ENCODE measurements around the gene LILRB5.
"Not testable (repeated sequence)": the region's sequence is repeated elsewhere in the genome, so short reads cannot be mapped to it uniquely, and the experiment has no call there.

The LILRB5 gene

DNA sequence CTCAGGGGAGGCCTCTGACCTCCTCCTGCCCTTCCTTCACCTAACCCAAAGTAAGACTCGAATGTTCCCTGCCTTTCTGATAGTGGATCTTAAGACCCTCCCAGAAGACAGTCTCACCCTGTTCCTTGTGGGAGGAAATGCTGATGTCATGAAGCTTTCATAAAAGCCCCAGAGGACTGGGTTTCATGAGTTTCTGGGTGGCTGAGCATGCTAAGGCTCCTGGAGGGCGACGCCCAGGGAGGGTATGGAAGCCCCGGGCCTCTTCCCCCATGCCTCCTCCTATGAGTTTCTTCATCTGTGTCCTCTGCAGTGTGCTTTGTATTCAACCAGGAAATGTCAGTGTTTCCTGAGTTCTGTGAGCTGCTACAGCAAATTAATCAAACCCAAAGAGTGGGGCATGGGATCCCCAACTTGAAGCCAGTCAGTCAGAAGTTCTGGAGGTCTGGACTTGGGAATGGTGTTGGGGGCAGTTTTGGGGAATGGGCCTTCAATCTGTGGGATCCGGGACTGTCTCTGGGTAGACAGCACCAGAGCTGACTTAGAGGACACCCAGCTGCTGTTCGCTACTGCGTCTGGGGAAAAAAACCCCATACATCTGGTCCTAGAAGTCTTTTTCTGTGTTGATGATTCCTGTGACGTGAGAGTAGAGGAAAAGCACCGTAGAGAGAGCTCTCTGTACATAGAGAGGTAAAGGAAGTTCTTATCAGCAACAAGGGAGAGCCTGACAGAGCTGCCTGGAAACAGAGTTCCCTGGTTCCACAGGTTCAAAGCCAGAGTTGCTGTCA lies 25.8 kb upstream of the LILRB5 start:
- FAIRE-seq (no peak), DNase-seq (ENCODE audit: insufficient read length) (no peak)
- no peak for TF ChIP-seq POLR2AphosphoS5 (IDR thresholded peaks at IDR 0.05; ENCODE audit: low read depth, low read length)

DNA sequence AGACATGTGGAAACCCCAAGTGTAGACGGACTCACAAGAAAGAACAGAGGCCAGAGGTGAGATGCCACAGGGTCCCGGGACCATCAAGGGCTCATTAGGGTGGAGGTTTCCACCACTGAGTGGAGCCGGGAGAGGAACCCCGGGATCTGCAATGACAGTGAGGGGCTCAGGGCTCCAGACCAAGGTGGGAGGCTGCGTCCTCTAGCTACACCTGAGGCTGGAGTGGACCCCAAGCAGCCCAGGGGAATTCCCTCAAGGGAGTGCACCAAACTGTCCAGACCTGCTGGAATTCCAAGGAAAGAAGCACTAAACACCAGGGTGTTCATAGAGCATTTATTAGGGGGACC lies 24.6 kb upstream of the LILRB5 start:
- not testable (repeated sequence) for FAIRE-seq; DNase-seq (ENCODE audit: insufficient read length)

DNA sequence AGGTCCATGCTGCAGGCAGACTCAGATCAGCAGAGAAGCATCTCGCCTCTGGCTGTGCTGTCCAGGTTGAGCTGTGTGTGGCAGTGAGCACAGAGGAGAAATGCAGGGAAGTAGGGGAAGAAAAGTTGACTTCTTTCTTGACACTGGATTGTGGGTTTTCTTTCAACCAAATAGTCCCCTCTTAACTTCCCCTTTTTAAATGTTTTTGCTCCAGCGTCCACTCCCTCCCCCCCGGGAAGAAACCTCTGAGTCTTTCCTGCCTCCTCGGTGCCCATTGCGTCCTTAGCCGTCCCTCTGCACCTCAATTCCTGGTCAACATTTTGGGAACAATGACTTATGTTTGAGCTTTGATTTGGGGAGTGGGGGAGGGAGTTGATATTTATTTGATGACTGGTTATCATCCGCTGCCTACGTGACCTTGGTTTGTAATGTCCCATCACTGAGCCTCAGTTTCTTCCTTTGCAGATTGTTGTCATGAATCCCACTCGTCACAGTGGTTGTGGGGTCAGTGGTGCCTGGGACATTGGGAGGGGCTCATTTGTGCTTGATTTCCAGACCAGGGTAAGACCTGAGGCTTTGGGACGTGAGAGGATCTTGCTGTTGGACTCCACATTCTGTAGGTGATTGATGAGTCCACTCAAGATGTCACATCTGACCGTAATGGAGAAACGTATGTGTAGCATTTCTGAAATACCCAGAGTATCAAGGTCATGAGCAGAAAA lies 24.1 kb upstream of the LILRB5 start, which contains the start of gene LILRB2:
Gene LILRB2, minus strand, starts transcription at position 104 of the 722 bp plus-strand sequence. CDS start 614 bp downstream, outside the sequence.
- TF ChIP-seq POLR2A (IDR thresholded peaks at IDR 0.05; ENCODE audit: low read depth, low read length) (no peak), TAF1 (IDR thresholded peaks at IDR 0.05; ENCODE audit: borderline replicate concordance, low read depth, low read length) (no peak), POLR2AphosphoS5 (IDR thresholded peaks at IDR 0.05; ENCODE audit: low read depth, low read length) (no peak)
- DNase-seq (ENCODE audit: insufficient read length) (no peak), FAIRE-seq (no peak)

DNA sequence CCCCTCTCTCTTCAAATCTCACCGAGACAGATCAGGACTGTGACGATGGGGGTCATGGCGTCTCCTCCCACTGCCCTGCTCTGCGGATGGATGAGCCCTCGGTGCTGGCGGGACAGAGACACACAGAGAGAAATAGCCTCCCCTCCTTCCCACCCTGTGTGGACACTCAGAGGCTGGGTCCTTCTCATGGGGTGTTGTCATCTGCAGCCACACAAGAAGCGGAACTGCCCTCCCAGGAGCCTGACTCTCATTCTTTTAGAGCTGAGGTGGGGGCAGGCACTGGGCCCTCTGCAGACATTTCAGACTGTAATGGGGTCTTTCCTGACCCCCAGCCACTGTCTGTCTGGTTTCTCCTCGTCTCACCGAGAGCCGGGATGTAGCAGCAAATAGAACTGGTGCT lies 23.4 kb upstream of the LILRB5 start:
- FAIRE-seq; DNase-seq (ENCODE audit: insufficient read length): not testable (repeated sequence)

DNA sequence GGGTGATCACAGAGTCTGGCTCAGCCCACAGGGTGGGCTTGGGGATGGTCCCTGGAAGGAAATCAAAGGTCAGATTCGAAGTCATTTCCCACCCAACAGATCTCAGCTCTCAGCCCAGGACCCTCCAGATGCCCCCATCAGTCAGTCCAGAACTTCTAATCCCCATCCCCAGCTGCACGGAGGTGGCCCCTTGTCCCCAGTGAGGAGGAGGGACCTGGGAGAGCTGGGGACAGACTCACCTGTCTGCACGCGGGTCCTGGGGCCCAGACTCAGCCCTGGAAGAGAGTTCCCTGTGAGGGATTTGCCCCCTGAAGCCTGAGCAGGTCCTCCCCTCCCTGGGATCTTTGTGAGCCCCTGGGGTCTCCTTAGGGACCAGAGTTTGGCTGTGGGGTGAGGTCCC lies 23.0 kb upstream of the LILRB5 start:
- not testable (repeated sequence) for FAIRE-seq; DNase-seq (ENCODE audit: insufficient read length)

DNA sequence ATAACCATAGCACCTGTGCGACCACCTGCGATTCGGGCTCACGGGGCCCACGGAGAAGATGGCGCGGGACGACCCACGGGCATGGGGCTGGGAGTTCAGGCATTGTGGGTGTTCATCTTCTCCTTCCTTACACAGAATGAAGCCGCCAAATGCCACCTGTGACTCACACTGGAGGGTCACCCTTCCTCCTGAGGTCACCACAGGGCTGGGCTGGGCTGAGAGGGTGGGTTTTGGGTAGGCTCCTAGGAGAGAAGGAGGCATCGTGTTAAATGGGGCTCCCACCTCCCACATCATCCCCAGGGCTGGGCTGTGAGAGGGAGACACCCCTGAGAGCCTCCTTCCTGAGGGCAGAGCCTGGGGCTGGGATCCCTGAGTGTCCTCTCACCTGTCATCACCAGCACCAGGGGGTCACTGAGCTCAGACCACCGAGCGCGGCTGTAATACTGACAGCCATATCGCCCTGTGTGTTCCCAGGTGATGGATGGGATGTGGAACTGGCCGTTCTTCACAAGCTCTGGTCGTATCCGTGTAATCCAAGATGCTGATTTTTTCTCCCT lies 22.4 kb upstream of the LILRB5 start:
- DNase-seq (ENCODE audit: insufficient read length), result no peak
- TF ChIP-seq TAF1 (IDR thresholded peaks at IDR 0.05; ENCODE audit: borderline replicate concordance, low read depth, low read length) (no peak), POLR2A (IDR thresholded peaks at IDR 0.05; ENCODE audit: low read depth, low read length) (no peak), POLR2AphosphoS5 (IDR thresholded peaks at IDR 0.05; ENCODE audit: low read depth, low read length) (no peak)
- no peak for FAIRE-seq

DNA sequence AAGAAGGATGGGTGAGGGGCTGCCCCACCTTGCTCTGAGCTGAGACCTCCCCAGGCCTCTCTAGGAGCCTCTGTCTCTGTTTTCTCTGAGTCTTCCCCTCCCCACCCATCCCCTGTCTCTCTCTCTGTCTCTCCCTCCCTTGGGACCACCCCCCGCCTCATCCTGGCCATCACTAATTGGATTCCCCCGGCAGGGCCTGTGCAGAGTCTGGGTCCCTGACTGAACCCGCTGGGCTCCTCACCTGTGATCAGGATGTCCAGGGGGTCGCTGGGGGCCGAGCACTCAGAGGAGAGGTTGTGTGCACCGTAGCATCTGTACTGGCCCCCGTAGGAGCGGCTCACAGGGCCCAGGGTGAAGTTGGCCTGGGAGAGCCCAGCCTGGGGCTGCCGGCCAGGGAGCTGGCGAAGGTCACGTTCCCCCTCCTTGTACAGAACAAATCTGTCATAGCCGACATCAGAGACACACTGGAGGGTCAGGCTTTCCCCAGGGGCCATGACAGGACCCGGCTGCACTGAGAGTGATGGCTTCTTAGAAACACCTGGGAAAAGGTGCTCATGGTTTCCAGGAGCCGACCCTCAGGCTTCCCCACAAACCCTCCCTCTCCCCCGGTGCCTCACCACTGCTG lies 21.6 kb upstream of the LILRB5 start:
- DNase-seq (ENCODE audit: insufficient read length); FAIRE-seq: not testable (repeated sequence)

DNA sequence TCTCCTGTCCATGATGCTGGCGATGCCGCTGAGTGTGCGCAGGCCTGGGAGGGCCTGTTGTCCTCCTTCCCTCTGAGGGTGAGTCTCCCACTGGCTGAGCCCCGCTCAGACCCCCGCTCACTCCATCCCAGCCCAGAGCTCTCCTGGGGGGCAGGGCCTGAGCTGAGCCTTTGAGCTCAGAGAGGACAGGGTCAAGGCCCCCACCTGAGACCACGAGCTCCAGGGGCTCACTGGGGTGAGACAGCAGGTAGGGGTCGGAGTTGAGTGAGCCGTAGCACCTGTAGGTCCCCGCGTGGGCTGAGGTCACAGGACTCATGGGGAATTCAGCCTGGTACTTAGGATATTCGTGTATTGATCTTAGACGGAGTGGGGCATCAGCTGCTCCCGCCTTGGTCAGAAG lies 21.0 kb upstream of the LILRB5 start:
- FAIRE-seq; DNase-seq (ENCODE audit: insufficient read length): not testable (repeated sequence)

DNA sequence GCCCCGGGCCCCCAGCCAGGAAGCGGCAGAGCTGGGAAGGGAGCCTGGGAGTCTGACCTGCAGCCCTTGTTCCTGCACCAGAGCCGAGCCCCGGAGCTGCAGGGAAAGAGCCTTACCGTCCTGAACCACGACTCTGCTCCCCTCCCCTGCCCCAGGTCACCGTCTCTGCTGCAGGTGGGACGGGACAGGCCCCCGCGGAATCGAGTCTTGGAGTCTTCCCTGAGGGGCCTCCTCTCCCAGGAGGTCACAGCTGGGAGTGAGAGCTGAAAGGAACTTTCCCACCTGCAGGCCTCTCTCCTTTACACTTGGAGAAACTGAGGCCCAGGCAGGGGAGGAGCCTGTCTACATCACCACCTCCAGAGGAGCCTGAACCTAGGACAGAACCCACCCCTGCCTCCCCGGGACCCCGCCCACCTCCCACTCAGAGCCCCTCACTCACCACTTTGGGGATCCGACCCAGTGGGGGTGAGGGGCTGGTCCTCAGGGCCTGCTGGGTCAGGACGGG lies 20.1 kb upstream of the LILRB5 start:
- DNase-seq (ENCODE audit: insufficient read length); FAIRE-seq: not testable (repeated sequence)

DNA sequence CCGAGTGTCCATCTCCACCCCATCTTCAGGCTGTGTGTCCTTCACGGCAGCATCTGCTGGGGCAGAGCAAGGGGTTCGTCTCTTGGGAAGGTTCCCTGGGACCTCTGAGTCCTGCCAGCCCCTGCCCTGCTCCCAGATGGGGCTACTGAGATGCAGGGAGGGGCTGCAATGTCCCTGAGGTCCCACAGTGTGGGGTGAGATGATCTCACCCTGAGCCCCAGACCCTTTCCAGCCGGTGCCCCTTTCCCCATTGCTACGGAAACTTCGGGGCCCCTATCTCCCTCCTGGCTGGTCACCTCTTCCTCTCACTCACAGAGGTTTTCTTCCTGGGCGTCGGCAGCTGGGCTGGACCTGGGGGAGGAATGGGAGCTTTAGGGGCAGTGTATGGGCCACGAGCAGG lies 18.9 kb upstream of the LILRB5 start:
- DNase-seq (ENCODE audit: insufficient read length), result no peak
- no peak for TF ChIP-seq TAF1 (IDR thresholded peaks at IDR 0.05; ENCODE audit: borderline replicate concordance, low read depth, low read length)
- TF ChIP-seq POLR2A (IDR thresholded peaks at IDR 0.05; ENCODE audit: low read depth, low read length), result no peak
- no peak for TF ChIP-seq POLR2AphosphoS5 (IDR thresholded peaks at IDR 0.05; ENCODE audit: low read depth, low read length)
- FAIRE-seq, result no peak

DNA sequence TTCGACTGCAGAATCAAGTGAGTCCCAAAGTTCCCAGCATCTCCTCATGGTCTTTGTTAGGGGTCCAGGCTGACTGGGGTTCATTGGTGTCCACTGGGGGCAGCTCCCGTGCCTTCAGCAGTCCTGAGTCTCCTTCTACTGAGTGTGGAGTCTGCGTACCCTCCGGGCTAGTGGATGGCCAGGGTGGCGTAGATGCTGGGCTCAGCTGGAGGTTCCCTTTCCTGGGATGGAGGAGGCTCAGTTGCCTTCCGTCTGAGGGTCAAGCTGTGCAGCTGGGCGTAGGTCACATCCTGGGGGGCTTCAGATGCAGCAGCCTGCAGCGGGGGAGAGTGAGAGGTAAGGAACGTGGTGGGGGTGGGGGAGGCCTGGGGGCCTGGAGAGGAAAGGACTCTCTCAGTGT lies 17.4 kb upstream of the LILRB5 start:
- not testable (repeated sequence) for DNase-seq (ENCODE audit: insufficient read length); FAIRE-seq

DNA sequence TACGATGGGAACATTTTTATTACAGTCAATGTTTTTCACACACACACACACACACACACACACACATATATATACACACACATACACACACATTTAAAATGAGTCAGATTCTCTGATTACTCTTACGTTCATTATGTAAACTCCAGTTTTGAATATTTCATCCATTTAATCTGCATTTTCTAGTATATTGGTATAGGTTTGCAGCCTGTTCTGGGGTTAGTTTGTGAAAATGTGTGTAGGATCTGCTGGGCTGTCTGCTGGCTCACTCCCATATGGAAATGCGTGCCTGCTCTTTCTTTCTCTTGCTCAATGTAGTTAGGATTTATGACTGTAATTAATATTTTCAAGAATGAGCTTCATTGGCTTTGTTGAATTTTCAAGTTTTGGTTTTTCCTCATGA lies 16.7 kb upstream of the LILRB5 start:
- TF ChIP-seq TAF1 (IDR thresholded peaks at IDR 0.05; ENCODE audit: borderline replicate concordance, low read depth, low read length) (no peak), POLR2A (IDR thresholded peaks at IDR 0.05; ENCODE audit: low read depth, low read length) (no peak), POLR2AphosphoS5 (IDR thresholded peaks at IDR 0.05; ENCODE audit: low read depth, low read length) (no peak)
- DNase-seq (ENCODE audit: insufficient read length) (no peak), FAIRE-seq (no peak)

DNA sequence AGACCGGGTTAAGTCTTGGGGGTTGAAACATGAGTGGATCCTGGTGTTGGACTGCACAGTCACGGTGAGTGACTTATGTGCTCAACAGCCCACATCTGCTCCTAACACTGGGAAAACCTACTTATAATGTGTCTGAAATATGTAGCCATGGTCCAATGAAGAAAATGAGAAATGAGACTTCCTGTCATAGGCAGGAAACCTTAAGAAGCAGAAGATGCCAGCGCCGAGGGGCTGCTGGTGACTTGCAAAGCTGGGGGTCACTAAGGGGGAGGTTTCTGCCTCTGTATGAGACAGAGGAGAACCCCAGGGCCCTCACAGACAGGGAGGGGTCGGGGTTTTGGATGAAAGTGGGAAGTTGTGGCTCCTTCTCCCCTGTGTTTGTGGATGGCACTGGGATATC lies 15.1 kb upstream of the LILRB5 start:
- not testable (repeated sequence) for DNase-seq (ENCODE audit: insufficient read length)

DNA sequence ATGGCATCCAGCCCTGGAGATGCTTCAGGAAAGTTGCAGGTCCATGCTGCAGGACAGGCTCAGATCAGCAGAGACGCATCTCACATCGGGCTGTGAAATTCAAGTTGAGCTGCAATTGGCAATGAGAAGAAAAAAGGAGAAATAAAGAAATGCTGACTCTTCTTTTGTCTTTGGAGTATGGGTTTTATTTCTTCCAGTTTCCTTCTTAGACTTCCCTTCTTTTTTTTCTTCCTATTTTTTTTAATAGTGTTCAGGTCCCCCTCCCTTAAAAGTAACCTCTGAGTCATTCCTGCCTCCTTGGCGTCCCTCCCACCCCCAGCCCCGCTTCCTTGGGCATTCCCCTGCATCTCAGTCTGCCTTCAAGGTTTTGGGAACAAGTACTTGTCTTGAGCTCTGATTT lies 14.5 kb upstream of the LILRB5 start:
- DNase-seq (ENCODE audit: insufficient read length); FAIRE-seq: not testable (repeated sequence)

More for the DNA sequence above, 15.1 kb upstream of the LILRB5 start:
- not testable (repeated sequence) for FAIRE-seq

All from GM12892 (cell line).